ENCODE results near the gene PMAIP1. TPM values are rescaled to one million over a fixed set of nuclear protein-coding genes. Genes with fewer than 3 reads are reported as not detected.

PMAIP1 gene
- polyA plus RNA-seq, 1 experiment, result 6.8 TPM

- DNase-seq (ENCODE audit: low read depth), result no peak
- Histone ChIP-seq H3K27me3 (ENCODE audit: control insufficient read depth, insufficient read depth, low read length) (no peaks in the 10 kb centered on the region), H3K36me3 (ENCODE audit: control insufficient read depth, insufficient read depth, low read length) (no peaks in the 10 kb centered on the region), H3K4me3 (ENCODE audit: low read depth, low read length) (no peak overlapping the region)
- POLR2A ChIA-PET, result no interaction called here
- TF ChIP-seq, protein P1, sequence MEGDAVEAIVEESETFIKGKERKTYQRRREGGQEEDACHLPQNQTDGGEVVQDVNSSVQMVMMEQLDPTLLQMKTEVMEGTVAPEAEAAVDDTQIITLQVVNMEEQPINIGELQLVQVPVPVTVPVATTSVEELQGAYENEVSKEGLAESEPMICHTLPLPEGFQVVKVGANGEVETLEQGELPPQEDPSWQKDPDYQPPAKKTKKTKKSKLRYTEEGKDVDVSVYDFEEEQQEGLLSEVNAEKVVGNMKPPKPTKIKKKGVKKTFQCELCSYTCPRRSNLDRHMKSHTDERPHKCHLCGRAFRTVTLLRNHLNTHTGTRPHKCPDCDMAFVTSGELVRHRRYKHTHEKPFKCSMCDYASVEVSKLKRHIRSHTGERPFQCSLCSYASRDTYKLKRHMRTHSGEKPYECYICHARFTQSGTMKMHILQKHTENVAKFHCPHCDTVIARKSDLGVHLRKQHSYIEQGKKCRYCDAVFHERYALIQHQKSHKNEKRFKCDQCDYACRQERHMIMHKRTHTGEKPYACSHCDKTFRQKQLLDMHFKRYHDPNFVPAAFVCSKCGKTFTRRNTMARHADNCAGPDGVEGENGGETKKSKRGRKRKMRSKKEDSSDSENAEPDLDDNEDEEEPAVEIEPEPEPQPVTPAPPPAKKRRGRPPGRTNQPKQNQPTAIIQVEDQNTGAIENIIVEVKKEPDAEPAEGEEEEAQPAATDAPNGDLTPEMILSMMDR (IDR thresholded peaks at IDR 0.05; ENCODE audit: insufficient read depth, low read depth, low read length), result no peak
- CTCF ChIA-PET, result no interaction called here
Observed at GRCh38 chr18:59876310-59876626, 23.5 kb upstream of the PMAIP1 start.

GRCh38 chr18:59877361-59877760 lies 22.4 kb upstream of the PMAIP1 start:
- TF ChIP-seq, protein P1 (IDR thresholded peaks at IDR 0.05; ENCODE audit: insufficient read depth, low read depth, low read length), result no peak
- Histone ChIP-seq H3K4me3 (ENCODE audit: low read depth, low read length) (no peak overlapping the region), H3K27me3 (ENCODE audit: control insufficient read depth, insufficient read depth, low read length) (no peaks in the 10 kb centered on the region), H3K36me3 (ENCODE audit: control insufficient read depth, insufficient read depth, low read length) (no peaks in the 10 kb centered on the region)
- POLR2A ChIA-PET, result no interaction called here
- CTCF ChIA-PET, result no interaction called here
- DNase-seq (ENCODE audit: low read depth), result no peak

- CTCF ChIA-PET, result no interaction called here
- Histone ChIP-seq H3K36me3 (ENCODE audit: control insufficient read depth, insufficient read depth, low read length) (no peaks in the 10 kb centered on the region), H3K27me3 (ENCODE audit: control insufficient read depth, insufficient read depth, low read length) (no peaks in the 10 kb centered on the region), H3K4me3 (ENCODE audit: low read depth, low read length) (no peak overlapping the region)
- POLR2A ChIA-PET, result no interaction called here
- DNase-seq (ENCODE audit: low read depth), result no peak
- TF ChIP-seq, protein P1 (IDR thresholded peaks at IDR 0.05; ENCODE audit: insufficient read depth, low read depth, low read length), result no peak
Observed at GRCh38 chr18:59878644-59879043, 21.2 kb upstream of the PMAIP1 start.

DNA sequence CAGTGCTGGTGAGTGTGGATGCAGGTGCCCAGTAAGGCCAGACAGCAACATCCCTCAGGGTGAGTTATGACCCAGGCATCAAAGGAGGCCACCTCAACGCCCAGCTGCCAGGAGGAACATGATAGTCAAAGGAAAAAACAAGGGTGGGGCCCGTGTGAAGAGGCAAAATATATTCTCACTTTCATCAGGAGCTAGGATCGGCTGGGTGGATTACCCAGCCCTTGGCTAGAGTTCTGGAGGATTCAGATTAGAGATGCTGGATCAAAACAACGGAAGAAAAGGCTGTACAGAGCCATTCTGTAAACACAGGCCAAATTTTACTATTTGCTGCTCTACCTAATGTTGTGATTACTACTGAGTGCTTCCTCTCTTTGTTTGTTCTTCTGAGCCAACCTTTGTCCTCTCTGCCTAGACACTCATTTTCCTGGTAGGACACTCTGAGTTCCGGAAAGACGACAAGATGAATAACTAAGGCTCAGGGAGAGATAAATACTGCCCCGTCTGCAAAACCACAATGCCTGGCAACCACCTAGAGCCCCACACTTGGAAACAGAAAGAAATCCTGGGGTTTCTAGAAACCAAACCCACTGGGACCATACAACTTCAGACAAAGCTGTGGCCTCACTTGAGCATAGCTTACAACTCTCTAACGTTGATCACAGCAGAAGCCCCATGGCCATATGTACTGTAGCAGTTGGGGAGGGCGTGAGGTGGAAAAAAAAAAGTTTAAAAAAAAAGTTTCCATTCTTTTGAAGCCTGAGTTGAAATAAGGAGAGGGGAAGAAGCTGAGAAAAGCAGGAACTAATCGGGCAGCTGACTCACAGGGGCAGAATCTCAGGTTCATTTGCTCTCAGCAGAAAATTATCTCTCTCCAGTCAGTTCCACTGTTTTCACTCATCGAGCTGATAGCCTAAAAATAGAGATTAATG lies 17.8 kb upstream of the PMAIP1 start:
- no peak overlapping the region for H3K4me3 ChIP-seq (ENCODE audit: low read depth, low read length)
- H3K27me3 ChIP-seq (ENCODE audit: control insufficient read depth, insufficient read depth, low read length), result no peaks in the 10 kb centered on the region
- POLR2A ChIA-PET, result no interaction called here
- DNase-seq (ENCODE audit: low read depth), result no peak
- H3K36me3 ChIP-seq (ENCODE audit: control insufficient read depth, insufficient read depth, low read length), result no peaks in the 10 kb centered on the region
- TF ChIP-seq, protein P1 (IDR thresholded peaks at IDR 0.05; ENCODE audit: insufficient read depth, low read depth, low read length), result no peak
- CTCF ChIA-PET, result interaction anchor here (0.6 to 2.3 kb wide), 4 partner anchors 15 to 44 kb away, joined by 3 to 11 read pairs (median 6); no protein-coding TSS in a partner anchor

GRCh38 chr18:59884351-59884750 lies 15.4 kb upstream of the PMAIP1 start:
- TF ChIP-seq, protein P1 (IDR thresholded peaks at IDR 0.05; ENCODE audit: insufficient read depth, low read depth, low read length), result no peak
- ChIA-PET CTCF (no interaction called here), POLR2A (no interaction called here)
- H3K27me3 ChIP-seq (ENCODE audit: control insufficient read depth, insufficient read depth, low read length), result no peaks in the 10 kb centered on the region
- no peak overlapping the region for H3K4me3 ChIP-seq (ENCODE audit: low read depth, low read length)
- no peak for DNase-seq (ENCODE audit: low read depth)
- no peaks in the 10 kb centered on the region for H3K36me3 ChIP-seq (ENCODE audit: control insufficient read depth, insufficient read depth, low read length)
